Measurements from ENCODE around the gene JADE3. TPM values are rescaled to one million over a fixed set of nuclear protein-coding genes. Genes with fewer than 3 reads are reported as not detected.
A peak's percentile ranks its signal among the peaks of the same experiment; 100 is the strongest.

JADE3 gene
- polyA plus RNA-seq, 1 experiment = 5.6 TPM

GRCh38 chrX:46913667-46914066, 1.4 kb downstream of the JADE3 start:
- no peak for DNase-seq (ENCODE audit: low read depth)
- no peaks in the 10 kb centered on the region for H3K27me3 ChIP-seq (ENCODE audit: control insufficient read depth, insufficient read depth, low read length)
- H3K4me3 ChIP-seq (ENCODE audit: low read depth, low read length) = peak overlapping the region; percentile 68
- POLR2A ChIA-PET = no interaction called here
- CTCF ChIA-PET = interaction anchor here (0.7 to 2.4 kb wide), 6 partner anchors 10 to 117 kb away, joined by 3 to 9 read pairs (median 6); no protein-coding TSS in a partner anchor
- no peaks in the 10 kb centered on the region for H3K36me3 ChIP-seq (ENCODE audit: control insufficient read depth, insufficient read depth, low read length)
- no peak for TF ChIP-seq CTCF (IDR thresholded peaks at IDR 0.05; ENCODE audit: insufficient read depth, low read depth, low read length)

- DNase-seq (ENCODE audit: low read depth) = no peak
- no peak overlapping the region for H3K4me3 ChIP-seq (ENCODE audit: low read depth, low read length)
- no peak for TF ChIP-seq CTCF (IDR thresholded peaks at IDR 0.05; ENCODE audit: insufficient read depth, low read depth, low read length)
- POLR2A ChIA-PET = no interaction called here
- CTCF ChIA-PET = interaction anchor here (1.0 to 1.2 kb wide), 2 partner anchors 12 to 60 kb away, joined by 3 to 5 read pairs; no protein-coding TSS in a partner anchor
- no peaks in the 10 kb centered on the region for H3K27me3 ChIP-seq (ENCODE audit: control insufficient read depth, insufficient read depth, low read length)
- no peaks in the 10 kb centered on the region for H3K36me3 ChIP-seq (ENCODE audit: control insufficient read depth, insufficient read depth, low read length)
Observed at GRCh38 chrX:46916273-46916672, 4.1 kb downstream of the JADE3 start.

- H3K4me3 ChIP-seq (ENCODE audit: low read depth, low read length) = no peak overlapping the region
- ChIA-PET POLR2A (no interaction called here), CTCF (interaction anchor here (1.4 kb wide), 1 partner anchor 14 kb away, joined by 4 read pairs; no protein-coding TSS in a partner anchor)
- TF ChIP-seq CTCF (IDR thresholded peaks at IDR 0.05; ENCODE audit: insufficient read depth, low read depth, low read length) = no peak
- no peaks in the 10 kb centered on the region for H3K36me3 ChIP-seq (ENCODE audit: control insufficient read depth, insufficient read depth, low read length)
- H3K27me3 ChIP-seq (ENCODE audit: control insufficient read depth, insufficient read depth, low read length) = no peaks in the 10 kb centered on the region
- DNase-seq (ENCODE audit: low read depth) = no peak
Observed at GRCh38 chrX:46917622-46918021, 5.4 kb downstream of the JADE3 start.

DNA sequence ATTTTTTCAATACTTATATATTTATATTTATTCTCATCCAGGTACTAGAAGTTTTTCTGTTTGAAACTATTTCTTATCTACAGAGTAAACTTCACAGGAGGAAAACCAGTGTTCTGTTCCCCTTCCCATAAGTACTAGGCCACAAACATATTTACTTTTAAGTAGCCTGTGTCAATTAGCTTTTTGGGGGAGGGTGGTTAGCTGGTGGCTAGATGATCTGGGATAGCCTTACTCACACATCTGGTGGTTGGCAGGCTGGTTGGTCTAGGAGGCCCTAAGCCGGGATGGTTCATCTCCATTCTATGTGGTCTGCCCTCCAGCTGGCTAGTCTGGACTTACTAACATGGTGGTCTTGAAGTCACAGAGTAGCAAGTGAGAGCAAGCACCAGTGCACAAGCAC, 6.2 kb downstream of the JADE3 start:
- Histone ChIP-seq H3K27me3 (ENCODE audit: control insufficient read depth, insufficient read depth, low read length) (no peaks in the 10 kb centered on the region), H3K4me3 (ENCODE audit: low read depth, low read length) (no peak overlapping the region), H3K36me3 (ENCODE audit: control insufficient read depth, insufficient read depth, low read length) (no peaks in the 10 kb centered on the region)
- ChIA-PET CTCF (interaction anchor here (0.6 to 1.4 kb wide), 2 partner anchors 15 to 608 kb away, joined by 3 to 4 read pairs; no protein-coding TSS in a partner anchor), POLR2A (no interaction called here)
- TF ChIP-seq CTCF (IDR thresholded peaks at IDR 0.05; ENCODE audit: insufficient read depth, low read depth, low read length) = no peak
- DNase-seq (ENCODE audit: low read depth) = no peak

DNA sequence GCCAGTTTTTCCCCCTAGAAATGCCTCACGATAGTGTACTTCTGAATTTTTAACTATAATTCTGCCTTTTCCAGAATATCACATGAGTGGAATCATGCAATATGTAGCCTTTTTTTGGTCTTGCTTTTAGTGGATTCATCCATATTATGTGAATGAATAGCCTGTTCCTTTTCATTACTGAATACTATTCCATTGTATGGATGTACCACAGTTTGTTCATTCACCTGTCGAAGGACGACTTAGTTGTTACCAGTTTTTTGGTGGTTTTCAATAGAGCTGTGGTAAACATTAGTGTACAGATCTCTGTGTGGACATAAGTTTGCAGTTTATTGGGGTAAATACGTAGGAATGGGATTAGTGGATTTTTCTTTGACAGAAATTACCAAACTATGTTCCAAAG, 8.0 kb downstream of the JADE3 start:
- Histone ChIP-seq H3K36me3 (ENCODE audit: control insufficient read depth, insufficient read depth, low read length) (no peaks in the 10 kb centered on the region), H3K4me3 (ENCODE audit: low read depth, low read length) (no peak overlapping the region), H3K27me3 (ENCODE audit: control insufficient read depth, insufficient read depth, low read length) (no peaks in the 10 kb centered on the region)
- CTCF ChIA-PET = no interaction called here
- POLR2A ChIA-PET = no interaction called here
- DNase-seq (ENCODE audit: low read depth) = no peak
- TF ChIP-seq CTCF (IDR thresholded peaks at IDR 0.05; ENCODE audit: insufficient read depth, low read depth, low read length) = no peak

Measured in BJ (cell line).